Measurements from ENCODE around the gene FBXL17. TPM values are rescaled to one million over a fixed set of nuclear protein-coding genes. Genes with fewer than 3 reads are reported as not detected.
A peak's percentile ranks its signal among the peaks of the same experiment; 100 is the strongest.

FBXL17 gene
- polyA plus RNA-seq, 5 donors, result 14.5 to 22.6 (median 21.9) TPM

- no peak for DNase-seq
These were observed 375.1 kb downstream of the FBXL17 start for GRCh38 chr5:108006791-108007190.

GRCh38 chr5:108003178-108003577, 378.7 kb downstream of the FBXL17 start:
- DNase-seq, result peak; percentile 31 to 34

GRCh38 chr5:108001222-108001621, 380.7 kb downstream of the FBXL17 start:
- no peak for DNase-seq

- no peak for DNase-seq
These were observed 384.4 kb downstream of the FBXL17 start for GRCh38 chr5:107997338-107997980.

- DNase-seq, result no peak
These were observed 388.6 kb downstream of the FBXL17 start for GRCh38 chr5:107993341-107993740.

GRCh38 chr5:107990881-107991810, 390.8 kb downstream of the FBXL17 start:
- no peak for DNase-seq

GRCh38 chr5:107985144-107985543, 396.8 kb downstream of the FBXL17 start:
- DNase-seq, result no peak

- DNase-seq, result no peak
These were observed 399.0 kb downstream of the FBXL17 start for GRCh38 chr5:107982703-107983425.

GRCh38 chr5:107980923-107981692, 400.8 kb downstream of the FBXL17 start:
- no peak for DNase-seq

- no peak for DNase-seq
These were observed 402.0 kb downstream of the FBXL17 start for GRCh38 chr5:107979900-107980299.

- DNase-seq, result no peak
These were observed 402.6 kb downstream of the FBXL17 start for GRCh38 chr5:107979291-107979690.

GRCh38 chr5:107977550-107978071, 404.3 kb downstream of the FBXL17 start:
- DNase-seq, result no peak

GRCh38 chr5:107975568-107975967, 406.3 kb downstream of the FBXL17 start:
- no peak for DNase-seq

GRCh38 chr5:107971846-107972245, 410.1 kb downstream of the FBXL17 start:
- DNase-seq, result no peak

- no peak for DNase-seq
These were observed 412.1 kb downstream of the FBXL17 start for GRCh38 chr5:107969847-107970246.

GRCh38 chr5:107968998-107969397, 412.9 kb downstream of the FBXL17 start:
- DNase-seq, result no peak

- DNase-seq, result no peak
These were observed 413.5 kb downstream of the FBXL17 start for GRCh38 chr5:107968406-107968843.

GRCh38 chr5:107966201-107966600, 415.7 kb downstream of the FBXL17 start:
- no peak for DNase-seq

GRCh38 chr5:107964722-107965121, 417.2 kb downstream of the FBXL17 start:
- no peak for DNase-seq

GRCh38 chr5:107959573-107960279, 422.2 kb downstream of the FBXL17 start:
- no peak for DNase-seq

GRCh38 chr5:107958861-107959260, 423.0 kb downstream of the FBXL17 start:
- no peak for DNase-seq

Measured in right lung (tissue), 5 donors.